ENCODE measurements around the gene CHRNB1. TPM values are rescaled to one million over a fixed set of nuclear protein-coding genes. Genes with fewer than 3 reads are reported as not detected.

The CHRNB1 gene
- total RNA-seq, 2 donors from 2014 or later: 6.9 to 10.4 TPM

GRCh38 chr17:7459961-7460545, 15.2 kb downstream of the CHRNB1 start:
- TF ChIP-seq POLR2A (IDR thresholded peaks at IDR 0.05) (no peak), POLR2AphosphoS5 (IDR thresholded peaks at IDR 0.05) (no peak)
- TF ChIP-seq, protein P1, sequence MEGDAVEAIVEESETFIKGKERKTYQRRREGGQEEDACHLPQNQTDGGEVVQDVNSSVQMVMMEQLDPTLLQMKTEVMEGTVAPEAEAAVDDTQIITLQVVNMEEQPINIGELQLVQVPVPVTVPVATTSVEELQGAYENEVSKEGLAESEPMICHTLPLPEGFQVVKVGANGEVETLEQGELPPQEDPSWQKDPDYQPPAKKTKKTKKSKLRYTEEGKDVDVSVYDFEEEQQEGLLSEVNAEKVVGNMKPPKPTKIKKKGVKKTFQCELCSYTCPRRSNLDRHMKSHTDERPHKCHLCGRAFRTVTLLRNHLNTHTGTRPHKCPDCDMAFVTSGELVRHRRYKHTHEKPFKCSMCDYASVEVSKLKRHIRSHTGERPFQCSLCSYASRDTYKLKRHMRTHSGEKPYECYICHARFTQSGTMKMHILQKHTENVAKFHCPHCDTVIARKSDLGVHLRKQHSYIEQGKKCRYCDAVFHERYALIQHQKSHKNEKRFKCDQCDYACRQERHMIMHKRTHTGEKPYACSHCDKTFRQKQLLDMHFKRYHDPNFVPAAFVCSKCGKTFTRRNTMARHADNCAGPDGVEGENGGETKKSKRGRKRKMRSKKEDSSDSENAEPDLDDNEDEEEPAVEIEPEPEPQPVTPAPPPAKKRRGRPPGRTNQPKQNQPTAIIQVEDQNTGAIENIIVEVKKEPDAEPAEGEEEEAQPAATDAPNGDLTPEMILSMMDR (IDR thresholded peaks at IDR 0.05): no peak
- intact Hi-C loops (cut with DNase I): no loop called here
- WGBS: 73% methylated on average over 3 of the region's 3 CpGs
- DNase-seq (ENCODE audit: low spot score): no peak
- Histone ChIP-seq H3K36me3 (peaks cover 0 to 5% of the 10 kb centered on the region in 2 donors), H3K9me3 (no peaks in the 10 kb centered on the region), H3K27me3 (replicated peaks; ENCODE audit: insufficient read depth) (no peaks in the 10 kb centered on the region), H3K4me1 (replicated peaks) (no peaks in the 10 kb centered on the region), H3K27ac (no peak overlapping the region), H3K4me3 (no peak overlapping the region)

GRCh38 chr17:7460850-7461660, 16.2 kb downstream of the CHRNB1 start:
- WGBS: 90% methylated on average over 7 of the region's 7 CpGs
- TF ChIP-seq, protein P1 (IDR thresholded peaks at IDR 0.05): no peak
- TF ChIP-seq POLR2A (IDR thresholded peaks at IDR 0.05): no peak
- no peak for TF ChIP-seq POLR2AphosphoS5 (IDR thresholded peaks at IDR 0.05)
- no peak overlapping the region for H3K27ac ChIP-seq

DNA sequence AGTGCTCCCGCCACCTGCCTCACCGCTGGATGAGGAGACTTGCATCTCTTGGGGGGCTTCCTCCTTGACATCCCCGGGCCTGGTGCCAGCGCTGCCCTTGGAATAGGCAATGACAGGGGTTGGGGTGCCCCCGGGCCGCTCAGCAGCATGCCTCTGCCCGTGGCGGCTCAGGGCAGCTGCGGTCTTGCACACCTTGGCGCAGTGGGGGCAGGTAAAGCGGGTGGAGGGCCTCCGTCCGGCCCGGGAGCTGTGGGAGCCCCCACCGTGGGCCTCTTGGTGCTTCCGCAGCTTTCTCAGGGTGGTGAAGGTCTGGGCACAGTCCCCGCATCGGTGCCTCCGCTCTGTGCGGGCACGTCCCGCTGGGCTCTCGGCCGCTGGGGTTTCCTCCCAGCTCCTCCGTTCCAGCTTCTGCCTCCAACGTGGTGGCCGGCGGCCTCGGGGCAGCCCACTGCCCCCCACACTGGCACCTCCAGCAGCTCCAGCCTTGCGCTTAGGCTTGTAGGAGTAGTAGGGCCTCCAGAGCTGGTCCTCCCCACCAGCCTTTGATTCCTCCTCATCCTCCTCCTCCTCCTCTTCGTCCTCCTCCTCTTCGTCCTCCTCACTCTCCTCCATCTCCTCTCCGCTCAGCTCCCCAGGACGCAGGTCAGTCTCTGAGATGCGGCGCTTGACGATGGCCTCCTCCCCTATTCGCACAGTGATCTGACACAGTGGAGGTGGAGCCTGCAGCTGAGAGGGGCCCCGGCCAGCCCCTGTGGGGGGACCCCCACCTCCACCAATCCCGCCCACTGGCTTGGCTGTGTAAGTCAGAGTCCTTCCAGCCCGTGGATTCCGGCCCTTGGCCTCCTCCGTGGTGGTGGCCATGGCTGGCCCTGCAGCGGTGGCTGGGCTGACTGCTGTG, 17.9 kb downstream of the CHRNB1 start:
- no peak for TF ChIP-seq POLR2AphosphoS5 (IDR thresholded peaks at IDR 0.05)
- TF ChIP-seq, protein P1 (IDR thresholded peaks at IDR 0.05): no peak
- TF ChIP-seq POLR2A (IDR thresholded peaks at IDR 0.05): no peak
- Histone ChIP-seq H3K4me3 (no peak overlapping the region), H3K27me3 (replicated peaks; ENCODE audit: insufficient read depth) (no peaks in the 10 kb centered on the region), H3K27ac (no peak overlapping the region), H3K9me3 (no peaks in the 10 kb centered on the region), H3K4me1 (replicated peaks) (no peaks in the 10 kb centered on the region), H3K36me3 (peaks cover 4 to 5% of the 10 kb centered on the region in 2 donors)
- no peak for DNase-seq (ENCODE audit: low spot score)
- intact Hi-C loops (cut with DNase I): no loop called here
- WGBS: 87% methylated on average over 43 of the region's 44 CpGs

More at GRCh38 chr17:7460850-7461660, 16.2 kb downstream of the CHRNB1 start:
- Histone ChIP-seq H3K36me3 (peaks cover 0 to 5% of the 10 kb centered on the region in 2 donors), H3K4me3 (no peak overlapping the region), H3K4me1 (replicated peaks) (no peaks in the 10 kb centered on the region), H3K9me3 (no peaks in the 10 kb centered on the region), H3K27me3 (replicated peaks; ENCODE audit: insufficient read depth) (no peaks in the 10 kb centered on the region)
- no peak for DNase-seq (ENCODE audit: low spot score)
- intact Hi-C loops (cut with DNase I): no loop called here

- no peak overlapping the region for H3K27ac ChIP-seq
- peaks cover 4 to 5% of the 10 kb centered on the region in 2 donors for H3K36me3 ChIP-seq
- DNase-seq (ENCODE audit: low spot score): no peak
- H3K9me3 ChIP-seq: no peaks in the 10 kb centered on the region
- no peak overlapping the region for H3K4me3 ChIP-seq
- H3K27me3 ChIP-seq (replicated peaks; ENCODE audit: insufficient read depth): no peaks in the 10 kb centered on the region
- TF ChIP-seq, protein P1 (IDR thresholded peaks at IDR 0.05): no peak
- no peak for TF ChIP-seq POLR2AphosphoS5 (IDR thresholded peaks at IDR 0.05)
- intact Hi-C loops (cut with DNase I): no loop called here
- 85% methylated on average over 14 of the region's 14 CpGs for WGBS
- H3K4me1 ChIP-seq (replicated peaks): no peaks in the 10 kb centered on the region
These were observed 18.5 kb downstream of the CHRNB1 start for GRCh38 chr17:7463372-7463846.
